OCI-LY1 (cell line): ENCODE data around the gene AHI1.

Experiments used
- EZH2 ChIP-seq: fragments of 200-600 bp; sonication (generic), shearing (Covaris generic); IDR thresholded peaks from 2 replicates; pipeline ENCODE4 v1.8.0; 2017; ENCODE audit warnings: borderline replicate concordance, mixed run types, mild to moderate bottlenecking, antibody characterized with exemption, low read length, moderate library complexity, mixed read lengths
- TF ChIP-seq, protein P1 (sequence below): fragments of 200-600 bp; sonication (generic), shearing (Covaris generic); IDR thresholded peaks from 2 replicates; pipeline ENCODE4 v1.5.1; 2017; ENCODE audit warnings: mild to moderate bottlenecking, antibody characterized with exemption, low read length, moderate library complexity, mixed read lengths

DNA sequence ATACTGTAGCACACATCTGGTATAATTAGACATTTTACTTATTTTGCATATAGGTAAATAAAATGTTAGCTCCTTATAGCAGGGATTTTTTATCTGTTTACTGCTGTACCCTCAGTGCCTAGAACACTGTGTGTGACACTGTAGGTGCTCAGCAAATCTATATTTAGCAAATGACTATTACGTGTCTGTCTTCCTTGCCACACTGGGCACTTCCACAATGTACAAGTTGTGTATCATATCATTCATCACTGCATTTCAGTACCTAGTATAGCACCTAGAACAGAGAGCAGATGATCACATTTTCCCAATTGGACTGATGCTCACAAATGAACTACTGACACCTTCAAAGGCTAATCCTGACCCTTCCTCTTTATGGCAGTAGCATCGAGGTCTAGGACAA, 200.8 kb downstream of the AHI1 start:
- TF ChIP-seq, protein P1, sequence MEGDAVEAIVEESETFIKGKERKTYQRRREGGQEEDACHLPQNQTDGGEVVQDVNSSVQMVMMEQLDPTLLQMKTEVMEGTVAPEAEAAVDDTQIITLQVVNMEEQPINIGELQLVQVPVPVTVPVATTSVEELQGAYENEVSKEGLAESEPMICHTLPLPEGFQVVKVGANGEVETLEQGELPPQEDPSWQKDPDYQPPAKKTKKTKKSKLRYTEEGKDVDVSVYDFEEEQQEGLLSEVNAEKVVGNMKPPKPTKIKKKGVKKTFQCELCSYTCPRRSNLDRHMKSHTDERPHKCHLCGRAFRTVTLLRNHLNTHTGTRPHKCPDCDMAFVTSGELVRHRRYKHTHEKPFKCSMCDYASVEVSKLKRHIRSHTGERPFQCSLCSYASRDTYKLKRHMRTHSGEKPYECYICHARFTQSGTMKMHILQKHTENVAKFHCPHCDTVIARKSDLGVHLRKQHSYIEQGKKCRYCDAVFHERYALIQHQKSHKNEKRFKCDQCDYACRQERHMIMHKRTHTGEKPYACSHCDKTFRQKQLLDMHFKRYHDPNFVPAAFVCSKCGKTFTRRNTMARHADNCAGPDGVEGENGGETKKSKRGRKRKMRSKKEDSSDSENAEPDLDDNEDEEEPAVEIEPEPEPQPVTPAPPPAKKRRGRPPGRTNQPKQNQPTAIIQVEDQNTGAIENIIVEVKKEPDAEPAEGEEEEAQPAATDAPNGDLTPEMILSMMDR: no peak
- TF ChIP-seq EZH2: no peak
